GM19351 (cell line): ENCODE data around the gene SYNE1.
A peak's percentile ranks its signal among the peaks of the same experiment; 100 is the strongest.

ENCODE experiments used
- ATAC-seq: cut with Tn5 transposase; IDR thresholded peaks from one replicate; pipeline ENCODE4 v1.9.1; 2021; ENCODE audit warnings: mild to moderate bottlenecking, moderate library complexity; ENCODE audit not compliant: unreplicated experiment

The SYNE1 gene

GRCh38 chr6:152379423-152379822 is 257.7 kb downstream of the SYNE1 start:
- no peak for ATAC-seq

- ATAC-seq, result no peak
Measured at GRCh38 chr6:152378169-152378568, 259.0 kb downstream of the SYNE1 start.

GRCh38 chr6:152375197-152375596 is 262.0 kb downstream of the SYNE1 start:
- no peak for ATAC-seq

GRCh38 chr6:152372945-152373344 is 264.2 kb downstream of the SYNE1 start:
- ATAC-seq, result no peak

GRCh38 chr6:152371775-152372174 is 265.4 kb downstream of the SYNE1 start:
- no peak for ATAC-seq

- no peak for ATAC-seq
Measured at GRCh38 chr6:152368751-152369624, 268.2 kb downstream of the SYNE1 start.

- ATAC-seq, result no peak
Measured at GRCh38 chr6:152364866-152365265, 272.3 kb downstream of the SYNE1 start.

- no peak for ATAC-seq
Measured at GRCh38 chr6:152360034-152360433, 277.1 kb downstream of the SYNE1 start.

GRCh38 chr6:152356662-152357061 is 280.5 kb downstream of the SYNE1 start:
- peak; percentile 85 for ATAC-seq

- ATAC-seq, result no peak
Measured at GRCh38 chr6:152356016-152356415, 281.1 kb downstream of the SYNE1 start.

GRCh38 chr6:152355166-152355565 is 282.0 kb downstream of the SYNE1 start:
- ATAC-seq, result no peak

- ATAC-seq, result no peak
Measured at GRCh38 chr6:152353440-152353839, 283.7 kb downstream of the SYNE1 start.

GRCh38 chr6:152351742-152352141 is 285.4 kb downstream of the SYNE1 start:
- no peak for ATAC-seq

- ATAC-seq, result no peak
Measured at GRCh38 chr6:152351110-152351509, 286.1 kb downstream of the SYNE1 start.

- ATAC-seq, result no peak
Measured at GRCh38 chr6:152348116-152348515, 289.0 kb downstream of the SYNE1 start.

GRCh38 chr6:152343735-152344360 is 293.3 kb downstream of the SYNE1 start:
- no peak for ATAC-seq

- no peak for ATAC-seq
Measured at GRCh38 chr6:152341596-152341995, 295.6 kb downstream of the SYNE1 start.

GRCh38 chr6:152338335-152339125 is 298.6 kb downstream of the SYNE1 start:
- peak; percentile 99 for ATAC-seq

GRCh38 chr6:152334555-152334954 is 302.6 kb downstream of the SYNE1 start:
- ATAC-seq, result no peak

GRCh38 chr6:152330961-152331360 is 306.2 kb downstream of the SYNE1 start:
- ATAC-seq, result no peak

- no peak for ATAC-seq
Measured at GRCh38 chr6:152329638-152330448, 307.3 kb downstream of the SYNE1 start.
